ENCODE data around the gene DNAH8. TPM values are rescaled to one million over a fixed set of nuclear protein-coding genes. Genes with fewer than 3 reads are reported as not detected.

DNAH8 gene, protein sequence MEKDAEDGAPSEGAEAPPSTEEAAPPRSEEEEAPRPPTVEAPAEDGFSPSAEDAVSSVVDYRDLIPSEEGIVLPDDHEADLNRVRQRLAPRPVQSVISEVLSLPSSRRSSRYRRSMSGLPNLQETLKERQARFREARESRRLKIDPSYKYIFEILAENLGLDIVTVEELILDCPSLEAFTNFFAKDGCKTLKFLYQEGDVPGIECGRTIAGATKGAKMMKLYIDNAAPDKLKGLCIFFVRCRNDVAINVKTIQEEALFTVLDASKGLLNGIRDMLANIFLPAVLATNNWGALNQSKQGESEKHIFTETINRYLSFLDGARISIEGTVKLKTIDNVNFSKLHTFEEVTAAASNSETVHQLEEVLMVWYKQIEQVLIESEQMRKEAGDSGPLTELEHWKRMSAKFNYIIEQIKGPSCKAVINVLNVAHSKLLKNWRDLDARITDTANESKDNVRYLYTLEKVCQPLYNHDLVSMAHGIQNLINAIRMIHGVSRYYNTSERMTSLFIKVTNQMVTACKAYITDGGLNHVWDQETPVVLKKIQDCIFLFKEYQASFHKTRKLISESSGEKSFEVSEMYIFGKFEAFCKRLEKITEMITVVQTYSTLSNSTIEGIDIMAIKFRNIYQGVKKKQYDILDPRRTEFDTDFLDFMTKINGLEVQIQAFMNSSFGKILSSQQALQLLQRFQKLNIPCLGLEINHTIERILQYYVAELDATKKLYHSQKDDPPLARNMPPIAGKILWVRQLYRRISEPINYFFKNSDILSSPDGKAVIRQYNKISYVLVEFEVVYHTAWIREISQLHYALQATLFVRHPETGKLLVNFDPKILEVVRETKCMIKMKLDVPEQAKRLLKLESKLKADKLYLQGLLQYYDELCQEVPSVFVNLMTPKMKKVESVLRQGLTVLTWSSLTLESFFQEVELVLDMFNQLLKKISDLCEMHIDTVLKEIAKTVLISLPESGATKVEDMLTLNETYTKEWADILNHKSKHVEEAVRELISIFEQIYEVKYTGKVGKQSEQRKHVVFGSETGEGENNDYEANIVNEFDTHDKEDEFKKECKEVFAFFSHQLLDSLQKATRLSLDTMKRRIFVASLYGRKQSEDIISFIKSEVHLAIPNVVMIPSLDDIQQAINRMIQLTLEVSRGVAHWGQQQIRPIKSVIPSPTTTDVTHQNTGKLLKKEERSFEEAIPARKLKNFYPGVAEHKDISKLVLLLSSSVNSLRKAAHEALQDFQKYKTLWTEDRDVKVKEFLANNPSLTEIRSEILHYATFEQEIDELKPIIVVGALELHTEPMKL (N-terminal part only)
- total RNA-seq, result under 0.01 TPM

DNA sequence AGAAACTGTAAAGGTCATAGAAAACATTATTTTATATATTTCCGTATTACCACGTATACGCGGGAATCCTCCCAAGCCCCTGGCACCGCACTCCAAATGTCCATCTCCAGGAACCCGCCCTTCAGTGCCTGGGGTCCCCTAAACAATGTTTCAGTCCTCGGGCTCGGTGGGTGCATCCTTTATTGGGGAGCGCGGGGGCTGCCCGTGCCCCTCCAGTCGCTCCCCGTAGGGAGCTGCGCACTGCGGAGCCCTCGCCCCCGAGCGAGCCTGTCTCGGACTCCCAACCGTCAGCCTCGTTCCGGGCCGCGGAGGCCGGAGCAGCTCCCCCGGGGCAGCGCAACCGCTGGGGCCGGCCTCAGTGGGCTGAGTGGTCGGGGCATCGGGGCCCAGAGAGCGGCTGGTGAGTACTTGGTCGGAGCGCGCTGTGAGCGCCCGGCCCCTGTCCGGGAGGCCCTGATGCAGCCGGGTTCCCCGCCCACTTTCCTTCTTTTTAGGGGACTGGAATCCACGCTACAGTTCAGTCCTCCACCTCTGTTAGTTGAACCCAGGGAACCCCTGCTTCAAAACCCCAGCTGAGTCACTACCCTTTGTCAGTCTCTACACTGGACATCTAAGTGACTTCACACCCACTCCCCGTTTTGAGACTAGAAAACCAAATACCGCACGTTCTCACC is at the start of gene DNAH8:
TSS of gene DNAH8 (plus strand) at position 296 of the 674 bp plus-strand sequence. CDS start 7,499 bp downstream, outside the sequence.
- DNase-seq, result no peak

DNA sequence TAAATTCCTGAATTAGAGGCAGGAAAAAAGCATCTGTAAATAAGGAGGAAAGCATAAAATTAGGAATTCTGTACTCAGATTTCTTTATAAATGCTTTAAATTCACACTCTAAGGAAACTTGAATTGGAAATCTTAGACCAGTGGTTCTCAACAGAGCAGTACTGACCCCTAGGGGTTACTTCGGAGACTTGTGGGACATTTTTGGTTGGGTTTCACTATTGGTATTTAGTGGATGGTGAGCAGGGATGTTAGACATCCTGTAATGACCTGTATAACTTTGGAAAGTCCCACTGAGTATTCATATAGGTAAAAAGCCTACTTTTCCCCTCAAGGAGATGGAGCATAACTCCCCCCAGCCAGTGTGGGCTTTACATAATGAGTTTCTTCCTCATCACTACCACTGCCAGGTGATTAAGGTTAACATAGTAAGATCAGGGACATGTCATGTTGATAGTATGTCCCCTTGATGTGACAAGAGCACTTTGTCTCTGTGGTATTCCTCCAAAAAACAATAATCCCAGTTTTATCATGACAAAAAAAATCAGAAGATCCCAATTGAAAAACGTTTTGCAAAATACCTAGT is 43.1 kb upstream of the DNAH8 start:
- no peak for DNase-seq

DNA sequence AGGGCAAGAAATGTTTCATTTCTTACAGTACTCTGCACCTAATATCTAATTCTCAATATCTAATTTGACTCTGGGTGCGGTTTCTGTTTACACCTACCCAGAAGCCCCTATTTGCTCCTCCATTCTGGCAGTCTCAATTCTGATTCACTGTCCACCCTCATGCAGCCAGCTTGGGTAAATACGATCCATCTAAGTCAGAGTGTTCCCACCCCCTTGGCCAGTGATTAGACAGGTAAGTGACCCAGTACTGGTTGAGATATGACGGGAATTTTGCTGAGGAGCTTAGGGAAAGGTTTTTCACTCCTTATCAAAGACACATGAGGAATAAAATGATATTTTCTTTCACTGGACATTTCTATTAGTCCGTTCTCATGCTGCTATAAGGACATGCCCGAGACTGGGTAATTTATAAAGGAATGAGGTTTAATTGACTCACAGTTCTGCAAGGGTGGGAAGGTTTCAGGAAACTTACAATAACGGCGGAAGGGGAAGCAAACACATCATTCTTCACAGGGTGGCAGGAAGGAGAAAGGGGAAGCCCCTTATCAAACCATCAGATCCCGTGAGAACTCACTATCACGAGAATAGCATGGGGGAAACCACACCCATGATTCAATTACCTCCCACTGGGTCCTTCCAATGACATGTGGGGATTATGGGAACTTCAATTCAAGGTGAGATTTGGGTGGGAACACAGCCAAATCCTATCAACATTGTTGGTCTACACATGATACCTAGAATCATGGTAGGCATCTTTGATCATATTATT is 41.5 kb upstream of the DNAH8 start:
- DNase-seq, result no peak

DNA sequence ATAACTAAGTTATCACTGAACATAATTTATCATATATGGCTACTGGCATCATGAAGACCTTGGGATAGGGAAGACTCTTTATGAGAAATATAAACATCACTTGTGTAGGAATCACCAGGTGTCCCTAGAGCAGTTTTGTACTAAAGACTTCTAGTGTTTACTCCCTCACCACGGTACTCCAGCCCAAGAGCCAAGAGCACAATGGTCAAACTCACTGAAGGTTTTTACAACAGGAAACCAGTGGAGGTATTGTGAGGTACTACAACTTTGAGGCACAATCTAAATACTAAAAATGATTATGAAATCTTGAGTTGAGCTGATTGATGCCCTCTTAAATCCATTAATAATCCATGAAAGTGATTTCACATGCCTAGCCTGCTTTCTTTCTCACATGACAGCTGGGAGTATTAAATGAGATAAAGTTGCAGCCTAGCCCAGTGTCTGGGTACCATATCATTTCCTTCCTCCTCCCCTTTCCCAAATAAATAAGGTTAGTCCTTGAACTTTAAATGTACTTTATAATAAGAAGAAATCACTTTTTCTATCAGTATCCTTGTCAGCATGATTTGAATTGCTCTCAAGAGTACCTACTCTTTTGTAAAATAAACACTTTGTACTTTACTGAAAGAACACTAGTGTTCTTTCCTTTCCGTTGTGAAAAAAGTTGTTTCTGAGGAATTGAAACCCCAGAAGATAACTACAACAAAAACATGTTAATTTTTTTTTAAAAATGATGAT is 38.7 kb upstream of the DNAH8 start:
- DNase-seq, result no peak

DNA sequence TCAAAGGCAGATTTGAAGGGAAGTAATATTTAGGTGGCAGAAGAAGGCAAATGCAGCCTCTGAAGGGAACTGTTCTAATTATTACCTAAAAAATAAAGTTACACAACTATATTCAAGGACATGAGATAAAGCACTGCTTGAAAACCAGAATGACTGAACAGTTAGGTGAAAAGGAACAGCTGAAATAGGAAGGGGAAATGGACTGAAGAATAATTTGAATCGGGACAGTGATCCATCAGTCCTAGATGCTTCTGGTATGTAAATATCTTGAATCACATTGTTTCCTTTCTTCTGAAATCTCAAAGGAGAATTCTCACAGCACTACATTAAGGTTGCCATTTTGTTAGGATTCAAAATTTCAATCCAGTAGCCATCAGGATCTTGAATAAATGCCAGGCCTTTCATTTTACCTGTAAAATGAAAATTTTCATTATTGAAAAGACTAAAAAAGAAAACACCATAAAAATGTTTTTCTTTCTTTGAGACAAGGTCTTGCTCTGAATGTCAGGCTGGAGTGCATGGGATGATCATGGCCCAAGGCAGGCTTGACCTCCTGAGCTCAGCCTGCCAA is 38.1 kb upstream of the DNAH8 start:
- DNase-seq, result no peak

DNA sequence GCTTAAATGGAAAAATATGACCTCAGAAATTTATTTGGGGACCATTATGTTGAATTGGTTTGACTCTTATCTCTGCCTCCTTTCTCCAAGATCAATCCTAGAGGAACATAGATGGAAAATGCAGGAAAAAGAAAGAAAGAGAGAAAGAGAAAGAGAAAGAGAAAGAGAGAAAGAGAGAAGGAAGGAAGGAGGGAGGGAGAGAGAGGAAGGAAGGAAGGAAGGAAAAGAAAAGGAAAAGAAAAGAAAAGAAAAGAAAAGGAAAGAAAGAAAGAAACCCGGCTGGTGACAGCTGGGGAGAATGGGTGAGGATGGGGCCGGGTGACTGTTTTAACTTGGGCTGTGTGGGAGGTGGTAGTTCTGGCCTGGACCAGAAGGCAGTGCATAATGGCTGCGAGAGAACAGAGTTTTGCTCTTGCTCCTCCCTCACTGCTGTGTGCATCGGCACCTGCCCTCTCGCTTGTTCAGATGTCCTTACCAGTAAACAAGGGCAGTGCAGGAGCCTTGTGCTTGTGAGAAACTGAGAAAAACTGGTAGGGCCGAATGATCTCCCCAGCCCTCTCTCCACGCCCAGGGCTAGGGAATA is 36.8 kb upstream of the DNAH8 start:
- no peak for DNase-seq

DNA sequence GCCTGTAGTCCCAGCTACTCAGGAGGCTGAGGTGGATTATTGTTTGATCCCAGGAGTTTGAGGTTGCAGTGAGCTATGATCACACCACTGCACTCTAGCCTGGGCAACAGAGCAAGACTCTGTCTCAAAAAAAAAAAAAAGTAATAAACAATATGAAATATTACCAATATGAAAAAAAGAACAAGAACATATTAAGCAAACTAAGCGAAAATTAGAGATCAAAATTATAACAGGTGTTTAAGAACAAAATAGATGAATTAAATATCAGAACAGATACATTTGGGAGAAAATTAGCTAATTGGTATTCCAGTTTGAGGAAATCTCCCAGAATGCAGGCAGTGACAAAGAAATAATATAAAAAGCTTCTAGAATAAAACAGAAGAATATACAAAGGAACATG is 35.4 kb upstream of the DNAH8 start:
- DNase-seq, result no peak

DNA sequence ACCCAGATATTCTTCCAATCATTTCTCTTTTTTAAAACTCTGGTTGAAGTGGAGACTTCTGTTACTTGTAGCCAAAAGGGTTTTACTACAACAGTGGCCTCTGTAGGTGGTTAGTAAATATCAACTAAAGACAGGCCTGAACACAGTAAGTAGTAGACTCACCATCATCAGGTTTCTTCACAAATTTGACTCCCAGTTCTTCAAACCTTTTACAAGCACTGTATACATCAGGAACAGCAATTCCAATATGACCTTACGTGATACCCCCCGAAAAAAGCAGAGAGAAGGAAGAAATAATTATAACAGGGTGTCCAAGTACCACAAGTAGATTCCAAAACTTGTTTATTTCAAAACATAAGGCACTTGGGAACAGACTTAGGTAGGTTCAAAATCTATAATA is 33.3 kb upstream of the DNAH8 start:
- DNase-seq, result no peak

DNA sequence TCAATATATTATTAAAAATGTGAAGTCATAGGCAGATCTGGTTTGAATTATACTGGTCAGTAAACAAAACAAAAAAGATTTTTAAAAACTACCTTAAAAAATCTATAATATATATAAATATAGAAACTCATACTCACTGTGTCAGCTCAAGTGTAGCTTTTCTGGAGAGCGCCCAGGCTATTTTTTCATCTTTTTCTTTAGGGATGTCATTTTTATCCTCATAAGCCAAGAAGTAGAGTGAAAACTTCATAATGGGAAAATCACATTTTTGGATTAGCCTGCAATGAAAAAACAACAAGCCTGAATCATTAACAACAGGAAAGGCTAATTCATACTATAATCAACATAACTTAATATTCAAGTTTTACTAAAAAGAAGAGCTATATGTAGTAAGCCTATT is 30.9 kb upstream of the DNAH8 start:
- no peak for DNase-seq

DNA sequence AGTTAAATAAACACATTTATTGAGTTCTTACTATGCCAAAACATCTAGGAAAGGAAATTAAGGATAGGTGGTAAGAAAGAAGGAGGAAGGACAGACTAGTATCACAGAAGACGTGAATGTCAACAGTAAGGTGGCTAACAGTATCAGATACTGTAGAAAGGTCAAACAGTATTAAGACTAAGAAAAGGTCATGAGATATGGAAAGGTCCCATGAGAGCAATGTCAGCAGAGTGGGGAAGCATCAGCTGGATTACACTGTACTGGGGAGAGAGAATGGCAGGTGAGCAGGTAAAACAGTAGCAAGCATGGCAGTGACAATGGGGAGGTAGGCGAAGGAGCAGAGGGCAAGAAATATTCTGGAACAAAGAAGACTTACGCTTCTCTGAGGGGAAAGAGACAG is 30.2 kb upstream of the DNAH8 start:
- DNase-seq, result no peak

DNA sequence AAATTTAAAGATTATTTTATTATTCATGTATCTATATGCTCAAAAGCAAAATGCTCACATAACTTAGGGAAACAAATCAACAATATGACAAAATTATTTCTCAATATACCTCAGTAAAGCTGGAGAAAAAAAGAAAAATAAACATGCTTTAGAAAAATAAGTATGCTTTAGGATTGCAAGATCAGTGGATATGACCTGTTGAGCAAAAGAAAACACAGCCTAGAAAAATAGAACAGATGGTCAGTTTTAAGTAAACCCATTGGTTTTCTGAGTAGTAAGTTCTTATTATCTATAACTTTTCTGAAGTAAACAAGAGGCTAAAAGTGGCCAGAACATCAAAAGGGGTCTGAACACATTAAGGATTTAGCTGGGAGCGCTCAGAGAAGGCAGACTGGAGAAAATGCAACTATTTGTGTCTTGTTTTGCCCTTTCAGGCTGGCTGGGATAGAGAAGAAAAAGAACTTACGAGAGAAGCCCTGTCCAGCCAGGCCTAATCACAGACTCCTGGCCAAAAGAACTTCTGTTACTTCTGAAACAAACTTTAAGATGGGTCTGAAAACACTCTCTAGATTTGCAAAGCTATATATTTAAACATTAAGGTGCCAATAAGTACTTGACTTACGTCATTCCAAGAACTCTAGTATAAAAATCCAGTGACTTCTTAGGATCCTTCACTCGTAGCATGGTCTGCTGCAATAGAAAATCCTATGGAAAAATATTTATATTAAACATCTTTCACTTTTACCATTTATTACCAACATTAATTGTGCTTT is 28.7 kb upstream of the DNAH8 start:
- DNase-seq, result no peak

DNA sequence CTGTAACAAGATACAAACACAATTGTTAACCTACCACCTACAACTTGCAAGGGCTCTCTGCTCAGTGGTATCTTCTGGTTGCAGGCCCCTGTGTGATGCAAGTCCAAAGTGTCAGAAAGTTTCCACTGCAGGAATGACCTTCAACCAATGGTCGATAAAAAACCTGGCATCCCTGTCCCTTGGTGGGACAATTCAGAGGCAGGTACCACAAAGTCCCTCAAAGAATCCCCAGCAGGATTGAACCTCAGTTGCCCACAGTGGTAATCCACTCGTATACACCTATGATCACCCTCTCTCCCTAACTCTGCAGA is 28.1 kb upstream of the DNAH8 start:
- no peak for DNase-seq

DNA sequence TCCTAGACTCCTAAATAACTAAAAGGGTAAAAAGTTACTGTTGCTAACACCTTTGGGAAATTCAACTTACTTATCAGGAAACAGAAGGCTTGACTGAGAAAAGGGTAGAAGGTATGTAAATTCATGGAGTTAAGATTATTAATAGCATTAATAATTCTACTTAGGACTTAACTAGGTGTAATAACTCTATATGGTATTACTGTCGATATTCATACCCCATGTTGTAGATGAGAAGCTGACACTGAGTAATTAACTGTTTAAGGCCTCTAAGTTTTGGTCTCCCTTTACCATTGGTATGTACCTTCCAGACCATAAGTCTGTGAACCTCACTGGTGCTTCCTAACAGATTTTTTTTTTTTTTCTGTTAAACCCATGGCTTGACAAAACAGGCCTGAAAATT is 27.6 kb upstream of the DNAH8 start:
- no peak for DNase-seq

DNA sequence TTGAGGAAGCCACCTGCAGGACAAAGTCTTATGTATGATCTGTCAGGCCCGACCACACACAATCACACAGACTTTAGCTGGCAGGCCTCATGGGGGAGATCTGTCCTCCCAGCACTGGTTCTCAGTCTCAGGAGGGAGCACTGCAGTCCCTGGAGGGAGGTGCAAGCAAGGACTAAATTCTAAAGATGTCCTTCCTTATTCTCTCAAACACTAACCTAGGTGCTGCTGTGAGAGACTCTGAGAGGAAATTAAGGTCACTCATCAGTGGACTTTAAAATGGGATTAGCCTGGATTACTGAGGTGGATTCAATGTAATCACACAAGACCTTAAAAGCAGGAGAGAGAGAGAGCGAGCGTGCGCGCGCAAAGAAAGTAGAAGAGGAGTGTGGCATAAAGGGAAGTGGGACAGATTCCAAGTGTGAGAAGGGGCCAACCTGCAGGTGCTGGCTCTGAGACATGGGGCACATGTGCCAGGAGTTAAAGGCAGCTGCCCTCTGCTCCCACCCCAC is 26.5 kb upstream of the DNAH8 start:
- DNase-seq, result no peak

DNA sequence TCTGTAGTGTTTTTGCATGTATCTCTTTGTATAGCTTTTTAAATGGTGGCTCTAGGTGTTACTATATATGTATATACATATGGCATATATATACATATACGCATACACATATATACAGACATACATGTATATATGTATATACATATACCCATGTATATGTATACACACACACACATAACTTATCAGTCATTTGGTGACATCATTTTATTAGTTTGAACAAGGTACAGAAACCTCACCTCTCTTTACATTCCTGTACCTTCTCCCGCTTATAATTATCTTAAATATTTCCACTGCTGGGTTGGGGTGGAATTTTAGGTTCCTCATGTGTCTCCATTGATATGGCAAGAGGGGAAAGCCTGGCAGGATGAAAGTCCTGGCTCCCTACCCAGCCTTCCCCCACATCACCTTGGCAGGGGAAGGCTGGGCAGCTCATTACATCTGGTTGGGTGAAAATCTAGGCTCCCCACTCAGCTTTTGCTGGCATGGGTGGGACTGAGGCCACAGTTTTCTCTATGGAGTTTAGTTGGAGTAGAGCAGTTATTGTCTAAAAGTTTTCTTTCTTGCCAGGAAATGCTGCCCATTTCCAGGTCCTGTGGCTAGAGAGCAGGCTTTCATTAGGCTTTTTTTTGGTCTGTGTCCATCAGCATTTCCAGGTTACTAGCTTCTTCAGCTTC is 19.7 kb upstream of the DNAH8 start:
- no peak for DNase-seq

DNA sequence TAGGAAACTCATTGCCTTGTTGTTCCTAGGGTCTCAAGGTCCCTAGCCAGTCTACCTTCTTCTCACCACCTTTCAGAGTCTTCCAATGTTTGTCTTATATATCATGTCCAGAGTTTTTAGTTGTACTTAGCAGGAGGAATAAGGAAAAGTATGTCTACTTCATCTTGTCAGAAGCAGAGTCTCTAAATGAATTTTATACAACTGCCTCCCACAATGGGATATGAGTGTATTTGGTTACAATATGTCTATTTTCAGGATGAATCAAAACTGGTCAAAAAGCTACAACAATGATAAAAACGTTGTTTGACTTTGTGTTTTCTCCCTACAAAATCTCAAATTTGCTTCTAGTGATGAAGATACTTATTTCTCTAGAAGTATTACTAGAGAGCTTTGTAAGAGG is 19.2 kb upstream of the DNAH8 start:
- no peak for DNase-seq

DNA sequence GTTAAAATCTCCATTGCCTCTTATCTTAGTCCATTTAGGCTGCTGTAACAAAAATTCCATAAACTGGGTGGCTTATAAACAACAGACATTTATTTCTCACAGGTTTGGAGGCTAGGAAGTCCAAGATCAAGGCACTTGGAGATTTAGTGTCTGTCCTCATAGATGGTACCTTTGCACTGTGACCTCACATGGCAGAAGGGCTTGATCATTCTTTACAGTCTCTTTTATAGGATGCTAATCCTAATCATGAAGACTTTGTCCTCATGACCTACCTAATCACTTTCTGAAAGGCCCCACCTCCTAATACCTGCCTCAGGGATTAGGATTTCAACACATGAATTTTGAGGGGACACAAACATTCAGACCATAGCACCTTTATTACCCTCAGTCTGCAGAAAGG is 18.8 kb upstream of the DNAH8 start:
- no peak for DNase-seq

DNA sequence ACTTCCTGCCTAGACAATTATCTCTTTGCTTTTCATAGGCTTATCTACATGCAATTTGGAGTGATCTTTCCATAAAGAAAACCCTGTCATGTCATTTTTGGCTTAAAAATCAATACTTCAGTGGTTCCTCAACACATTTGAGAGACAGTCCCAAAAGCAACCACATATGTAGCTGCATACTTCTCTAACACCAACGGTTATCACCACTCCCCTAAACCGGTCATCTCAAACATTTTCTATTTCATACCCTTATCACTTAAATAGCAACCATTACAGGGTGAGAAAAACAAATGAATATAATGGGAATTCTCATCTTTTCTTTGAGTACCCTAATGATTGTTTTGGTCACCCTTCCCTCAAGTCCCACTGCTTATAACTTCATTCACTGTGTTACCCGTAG is 17.3 kb upstream of the DNAH8 start:
- DNase-seq, result no peak

Data from occipital lobe (tissue), 2 donors.